IMR-90 (cell line): ENCODE data around the gene NKD1. TPM values are rescaled to one million over a fixed set of nuclear protein-coding genes. Genes with fewer than 3 reads are reported as not detected.
A peak's percentile ranks its signal among the peaks of the same experiment; 100 is the strongest.

Source experiments
- ATAC-seq: fragments of 200-7000 bp; cut with Tn5 transposase; 2 replicates; pipeline ENCODE4 v1.9.1; 2020; ENCODE audit warnings: low read depth, mild to moderate bottlenecking, moderate library complexity
- BruUV-seq: library from RNA; stranded (reverse); fragments of 400-500 nt; replicated peaks from 2 replicates; lab custom pipeline; 2021; lab: Mats Ljungman, UMichigan
- CTCF ChIA-PET: fragments of 300-600 bp; formaldehyde crosslinking; extraction: SDS; loops from one replicate; lab custom pipeline; 2021; ENCODE audit warnings: antibody characterized with exemption; lab: Yijun Ruan, JAX
- POLR2A ChIA-PET: fragments of 300-600 bp; sonication (Branson Sonifier 250); formaldehyde crosslinking; loops from one replicate; lab custom pipeline; 2022; ENCODE audit warnings: antibody characterized with exemption; ENCODE audit not compliant: unreplicated experiment; lab: Charles Lee
- DNase-seq: peaks from one replicate; pipeline ENCODE4 v3.0.0; 2013
- H2AFZ ChIP-seq: replicated peaks from 2 replicates; pipeline ENCODE3; 2013; ENCODE audit warnings: low read length, mild to moderate bottlenecking; ENCODE audit not compliant: poor library complexity
- H2AK5ac ChIP-seq: 2 replicates; pipeline ENCODE4 v1.6.1; 2013; ENCODE audit warnings: low read depth, low read length, inconsistent platforms
- H2AK9ac ChIP-seq: replicated peaks from 2 replicates; pipeline ENCODE3; 2013; ENCODE audit warnings: mild to moderate bottlenecking, low read depth, low read length, moderate library complexity; ENCODE audit not compliant: poor library complexity
- H2BK120ac ChIP-seq: 2 replicates; pipeline ENCODE4 v1.6.1; 2013; ENCODE audit warnings: low read depth, low read length, inconsistent platforms
- H2BK15ac ChIP-seq: 3 replicates; pipeline ENCODE4 v1.6.1; 2013; ENCODE audit warnings: low read depth, low read length, inconsistent platforms
- H2BK20ac ChIP-seq: 2 replicates; pipeline ENCODE4 v1.6.1; 2013; ENCODE audit warnings: low read depth, mild to moderate bottlenecking, inconsistent platforms, low read length, moderate library complexity
- H2BK5ac ChIP-seq: 2 replicates; pipeline ENCODE4 v1.6.1; 2013; ENCODE audit warnings: mild to moderate bottlenecking, low read depth, low read length, inconsistent platforms; ENCODE audit not compliant: poor library complexity, severe bottlenecking
- H3K14ac ChIP-seq: replicated peaks from 2 replicates; pipeline ENCODE4 v1.6.1; 2013; ENCODE audit warnings: low read depth, low read length, inconsistent platforms
- H3K18ac ChIP-seq: 2 replicates; pipeline ENCODE4 v1.6.1; 2013; ENCODE audit warnings: low read depth, low read length, control low read depth
- H3K23ac ChIP-seq: 2 replicates; pipeline ENCODE4 v1.6.1; 2013; ENCODE audit warnings: low read depth, low read length, inconsistent platforms
- H3K27ac ChIP-seq: 2 replicates; pipeline ENCODE4 v1.5.1; 2013; ENCODE audit warnings: mild to moderate bottlenecking, control low read depth, low read length; ENCODE audit not compliant: insufficient read depth
- H3K27me3 ChIP-seq: 2 replicates; pipeline ENCODE4 v1.6.1; 2013; ENCODE audit warnings: low read length; ENCODE audit not compliant: control insufficient read depth, insufficient read depth
- H3K36me3 ChIP-seq: 2 replicates; pipeline ENCODE4 v1.6.1; 2013; ENCODE audit warnings: low read length, mixed read lengths; ENCODE audit not compliant: control insufficient read depth, insufficient read depth
- H3K4ac ChIP-seq: 2 replicates; pipeline ENCODE4 v1.6.1; 2013; ENCODE audit warnings: low read depth, low read length, inconsistent platforms
- H3K4me1 ChIP-seq: 2 replicates; pipeline ENCODE4 v1.6.1; 2013; ENCODE audit warnings: low read length, mixed read lengths; ENCODE audit not compliant: control insufficient read depth, insufficient read depth
- H3K4me2 ChIP-seq: 2 replicates; pipeline ENCODE4 v1.6.1; 2013; ENCODE audit warnings: low read depth, mild to moderate bottlenecking, control low read depth, low read length, moderate library complexity
- H3K4me3 ChIP-seq: 2 replicates; pipeline ENCODE4 v1.5.1; 2013; ENCODE audit warnings: low read depth, mild to moderate bottlenecking, control low read depth, low read length, moderate library complexity; ENCODE audit not compliant: insufficient read depth
- H3K56ac ChIP-seq: 2 replicates; pipeline ENCODE4 v1.6.1; 2013; ENCODE audit warnings: low read length, inconsistent platforms; ENCODE audit not compliant: insufficient read depth; ENCODE audit errors: extremely low read depth
- H3K79me1 ChIP-seq, 2 experiments: 2 replicates each; pipeline ENCODE4 v1.6.1; 2013; ENCODE audit warnings: low read length in 2 of 2, inconsistent platforms in 1 of 2, low read depth in 1 of 2
- H3K9ac ChIP-seq: 2 replicates; pipeline ENCODE4 v1.6.1; 2013; ENCODE audit warnings: low read depth, low read length, control low read depth
- H3K9me1 ChIP-seq: 2 replicates; pipeline ENCODE4 v1.6.1; 2013; ENCODE audit warnings: low read length, inconsistent platforms; ENCODE audit not compliant: insufficient read depth
- H3K9me3 ChIP-seq: 2 replicates; pipeline ENCODE4 v1.6.1; 2013; ENCODE audit warnings: low read length; ENCODE audit not compliant: control insufficient read depth, insufficient read depth
- H4K20me1 ChIP-seq: 2 replicates; pipeline ENCODE4 v1.6.1; 2013; ENCODE audit warnings: low read length, inconsistent platforms; ENCODE audit not compliant: insufficient read depth
- H4K5ac ChIP-seq: 2 replicates; pipeline ENCODE4 v1.6.1; 2013; ENCODE audit warnings: mild to moderate bottlenecking, low read depth, low read length, control low read depth
- H4K8ac ChIP-seq, 2 experiments: 2 replicates each; pipeline ENCODE4 v1.6.1; 2013; ENCODE audit warnings: low read depth in 2 of 2, low read length in 2 of 2, control low read depth in 1 of 2, inconsistent platforms in 1 of 2
- H4K91ac ChIP-seq: 2 replicates; pipeline ENCODE4 v1.6.1; 2013; ENCODE audit warnings: low read depth, low read length, inconsistent platforms; ENCODE audit not compliant: insufficient read depth
- BHLHE40 ChIP-seq: fragments of 150-350 bp; IDR thresholded peaks from 2 replicates; pipeline ENCODE4 v1.6.1; 2016; ENCODE audit warnings: mild to moderate bottlenecking, low read depth, low read length
- CEBPB ChIP-seq: IDR thresholded peaks from 2 replicates; pipeline ENCODE4 v1.6.1; 2012; ENCODE audit warnings: low read depth, low read length, improper control_type of control experiment
- CHD1 ChIP-seq: IDR thresholded peaks from 2 replicates; pipeline ENCODE4 v1.6.1; 2012; ENCODE audit warnings: low read depth, low read length, improper control_type of control experiment
- FOS ChIP-seq: fragments of 150-350 bp; IDR thresholded peaks from 2 replicates; pipeline ENCODE4 v1.6.1; 2016; ENCODE audit warnings: low read depth, low read length
- MAFK ChIP-seq: IDR thresholded peaks from 2 replicates; pipeline ENCODE4 v1.6.1; 2012; ENCODE audit warnings: low read depth, low read length, improper control_type of control experiment
- MAZ ChIP-seq: IDR thresholded peaks from 2 replicates; pipeline ENCODE4 v1.6.1; 2012; ENCODE audit warnings: low read depth, mild to moderate bottlenecking, low read length, improper control_type of control experiment, moderate library complexity, borderline replicate concordance
- MXI1 ChIP-seq: IDR thresholded peaks from 2 replicates; pipeline ENCODE4 v1.6.1; 2012; ENCODE audit warnings: low read depth, mild to moderate bottlenecking, low read length, moderate library complexity, borderline replicate concordance
- NFE2L2 ChIP-seq: fragments of 150-350 bp; IDR thresholded peaks from 2 replicates; pipeline ENCODE4 v1.6.1; 2016; ENCODE audit warnings: low read depth, mild to moderate bottlenecking, low read length
- POLR2A ChIP-seq: IDR thresholded peaks from 2 replicates; pipeline ENCODE4 v1.6.1; 2012; ENCODE audit warnings: mild to moderate bottlenecking, low read depth, low read length
- RAD21 ChIP-seq: IDR thresholded peaks from 2 replicates; pipeline ENCODE4 v1.6.1; 2012; ENCODE audit warnings: low read length, improper control_type of control experiment
- RCOR1 ChIP-seq: IDR thresholded peaks from 2 replicates; pipeline ENCODE4 v1.6.1; 2012; ENCODE audit warnings: mild to moderate bottlenecking, low read length, improper control_type of control experiment; ENCODE audit not compliant: insufficient replicate concordance
- WGBS, 2 experiments: methylation state at CpG; one replicate each; pipeline versions ENCODE4 v1.1.5 to v1.1.7; 2013; ENCODE audit warnings: missing lambda C conversion rate in 2 of 2; ENCODE audit not compliant: insufficient read length in 1 of 2; ENCODE audit errors: extremely low coverage in 2 of 2; 5-methylcytosine and 5-hydroxymethylcytosine counted together
- dilution Hi-C: fragments of 300-500 bp; cut with HindIII; formaldehyde crosslinking; loops from one replicate; pipeline ENCODE4 v1.14.3; 2018; ENCODE audit warnings: low sequenced_read_pairs; ENCODE audit not compliant: unreplicated experiment
- in situ Hi-C: fragments of 300-500 bp; cut with MboI; formaldehyde crosslinking; loops from 3 replicates; pipeline ENCODE4 v1.14.3; 2019; ENCODE audit warnings: low sequenced_read_pairs, inconsistent platforms, mixed read lengths
- intact Hi-C: fragments of 100-400 bp; cut with micrococcal nuclease; formaldehyde crosslinking; loops from 2 replicates; pipeline ENCODE4 v1.10.0; 2022
- polyA plus RNA-seq, 3 experiments: library from polyadenylated mRNA; depleted of rRNA; stranded (reverse); fragments of >200 nt; gene quantifications; 2 replicates each; pipeline ENCODE4 v1.2.3, GENCODE V29; 2012; ENCODE audit warnings: low replicate concordance in 1 of 3
- total RNA-seq: library from RNA; depleted of rRNA; stranded (reverse); fragments of >200 nt; gene quantifications from 2 replicates; pipeline ENCODE4 v1.2.3, GENCODE V29; 2012
- TF ChIP-seq, protein P1 (sequence below): conservative IDR thresholded peaks from 2 replicates; pipeline ENCODE4 v1.5.1; 2012; ENCODE audit warnings: mild to moderate bottlenecking, low read depth, low read length, improper control_type of control experiment

The NKD1 gene
- total and polyA plus RNA-seq, 2 of the 4 experiments (the other 2 are of a cell fraction) = not detected

DNA sequence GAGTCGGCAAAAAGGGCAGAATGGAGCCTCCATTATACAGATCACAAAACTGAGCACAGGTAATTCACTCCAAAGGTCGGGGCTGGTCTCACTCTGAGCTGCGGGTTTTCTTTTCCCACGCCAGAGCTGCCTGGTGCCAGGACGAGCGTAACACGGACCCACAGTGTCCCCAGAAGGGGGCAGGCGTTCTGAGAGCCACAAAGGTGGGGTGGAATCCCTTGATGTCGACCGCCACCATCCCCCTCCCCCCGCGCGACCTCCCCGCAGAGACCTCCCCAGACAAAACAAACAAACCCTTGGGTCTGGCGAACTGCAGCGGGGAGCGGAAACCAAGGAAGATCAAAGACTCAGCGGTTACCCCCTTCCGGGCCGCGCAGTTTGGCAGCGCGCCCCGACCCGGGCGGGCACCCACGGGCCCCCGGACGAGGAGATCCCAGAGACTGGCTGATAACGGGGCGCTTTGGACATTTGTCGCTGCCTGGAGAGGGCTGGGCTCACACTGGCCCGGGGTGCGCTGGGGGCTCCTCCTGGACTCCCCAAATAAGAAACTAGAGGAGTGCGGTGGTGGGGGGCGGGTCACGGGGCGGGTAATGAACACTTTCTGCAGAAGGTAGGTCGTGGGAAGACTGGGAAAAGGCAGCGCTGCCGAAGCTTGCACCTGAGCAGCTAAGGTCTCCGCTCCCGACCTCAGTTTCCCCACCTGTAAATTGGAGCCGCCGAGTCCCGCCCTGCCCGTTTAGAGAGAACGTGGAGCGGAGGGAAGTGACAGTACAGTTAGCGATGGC lies 664 bp upstream of the NKD1 start:
- H2AFZ ChIP-seq = peak overlapping the region; percentile 90
- peaks cover 64% of the 10 kb centered on the region for H3K27me3 ChIP-seq
- DNase-seq (no peak), ATAC-seq (no peak)
- in situ Hi-C loops (no loop called here), intact Hi-C loops (loop anchor here (5.0 kb wide), 1 partner anchor 260 kb away; no protein-coding TSS in a partner anchor), dilution Hi-C loops (no loop called here)
- no peak for TF ChIP-seq MAZ
- no peak for TF ChIP-seq NFE2L2
- TF ChIP-seq MAFK = no peak
- no peak for TF ChIP-seq RCOR1
- no peak for TF ChIP-seq FOS
- no peak for TF ChIP-seq BHLHE40
- TF ChIP-seq, protein P1, sequence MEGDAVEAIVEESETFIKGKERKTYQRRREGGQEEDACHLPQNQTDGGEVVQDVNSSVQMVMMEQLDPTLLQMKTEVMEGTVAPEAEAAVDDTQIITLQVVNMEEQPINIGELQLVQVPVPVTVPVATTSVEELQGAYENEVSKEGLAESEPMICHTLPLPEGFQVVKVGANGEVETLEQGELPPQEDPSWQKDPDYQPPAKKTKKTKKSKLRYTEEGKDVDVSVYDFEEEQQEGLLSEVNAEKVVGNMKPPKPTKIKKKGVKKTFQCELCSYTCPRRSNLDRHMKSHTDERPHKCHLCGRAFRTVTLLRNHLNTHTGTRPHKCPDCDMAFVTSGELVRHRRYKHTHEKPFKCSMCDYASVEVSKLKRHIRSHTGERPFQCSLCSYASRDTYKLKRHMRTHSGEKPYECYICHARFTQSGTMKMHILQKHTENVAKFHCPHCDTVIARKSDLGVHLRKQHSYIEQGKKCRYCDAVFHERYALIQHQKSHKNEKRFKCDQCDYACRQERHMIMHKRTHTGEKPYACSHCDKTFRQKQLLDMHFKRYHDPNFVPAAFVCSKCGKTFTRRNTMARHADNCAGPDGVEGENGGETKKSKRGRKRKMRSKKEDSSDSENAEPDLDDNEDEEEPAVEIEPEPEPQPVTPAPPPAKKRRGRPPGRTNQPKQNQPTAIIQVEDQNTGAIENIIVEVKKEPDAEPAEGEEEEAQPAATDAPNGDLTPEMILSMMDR = no peak
- no peak for TF ChIP-seq CHD1
- no peak for TF ChIP-seq CEBPB
- TF ChIP-seq POLR2A = no peak
- TF ChIP-seq MXI1 = no peak
- TF ChIP-seq RAD21 = no peak
- H4K5ac ChIP-seq = no peak overlapping the region
- H3K9me1 ChIP-seq = no peaks in the 10 kb centered on the region
- H4K20me1 ChIP-seq = no peaks in the 10 kb centered on the region
- ChIA-PET CTCF (no interaction called here), POLR2A (no interaction called here)
- 6% methylated on average over 12 of the region's 50 CpGs; no CpG with 5 or more reads in 1 of the 2 experiments for WGBS, 2 experiments
- no peak overlapping the region for H2BK120ac ChIP-seq
- no peak overlapping the region for H2BK15ac ChIP-seq
- H3K4me2 ChIP-seq = peak overlapping the region; percentile 100
- H2AK5ac ChIP-seq = no peak overlapping the region
- H3K9me3 ChIP-seq = peaks cover 2% of the 10 kb centered on the region; the same call in 1 of the 2 replicates
- peaks cover 2% of the 10 kb centered on the region; the same call in 1 of the 2 replicates for H3K4me1 ChIP-seq
- no peak overlapping the region for H3K14ac ChIP-seq
- no peak overlapping the region for H4K8ac ChIP-seq
- no peaks in the 10 kb centered on the region for H3K36me3 ChIP-seq
- no peak overlapping the region for H2BK20ac ChIP-seq
- no peak overlapping the region for H3K18ac ChIP-seq
- H2AK9ac ChIP-seq = no peak overlapping the region
- no peak overlapping the region for H3K27ac ChIP-seq
- H3K4me3 ChIP-seq = peak overlapping the region; percentile 77
- H3K9ac ChIP-seq = no peak overlapping the region
- no peak overlapping the region for H3K56ac ChIP-seq
- no peaks in the 10 kb centered on the region for H3K79me1 ChIP-seq
- no peak overlapping the region for H3K23ac ChIP-seq
- H2BK5ac ChIP-seq = no peak overlapping the region
- no TSS peak for BruUV-seq
- H4K91ac ChIP-seq = no peak overlapping the region
- no peak overlapping the region for H3K4ac ChIP-seq
